ENCODE results near the gene GFI1.
"Not testable (repeated sequence)": the region's sequence is repeated elsewhere in the genome, so short reads cannot be mapped to it uniquely, and the experiment has no call there.

GFI1 gene

DNA sequence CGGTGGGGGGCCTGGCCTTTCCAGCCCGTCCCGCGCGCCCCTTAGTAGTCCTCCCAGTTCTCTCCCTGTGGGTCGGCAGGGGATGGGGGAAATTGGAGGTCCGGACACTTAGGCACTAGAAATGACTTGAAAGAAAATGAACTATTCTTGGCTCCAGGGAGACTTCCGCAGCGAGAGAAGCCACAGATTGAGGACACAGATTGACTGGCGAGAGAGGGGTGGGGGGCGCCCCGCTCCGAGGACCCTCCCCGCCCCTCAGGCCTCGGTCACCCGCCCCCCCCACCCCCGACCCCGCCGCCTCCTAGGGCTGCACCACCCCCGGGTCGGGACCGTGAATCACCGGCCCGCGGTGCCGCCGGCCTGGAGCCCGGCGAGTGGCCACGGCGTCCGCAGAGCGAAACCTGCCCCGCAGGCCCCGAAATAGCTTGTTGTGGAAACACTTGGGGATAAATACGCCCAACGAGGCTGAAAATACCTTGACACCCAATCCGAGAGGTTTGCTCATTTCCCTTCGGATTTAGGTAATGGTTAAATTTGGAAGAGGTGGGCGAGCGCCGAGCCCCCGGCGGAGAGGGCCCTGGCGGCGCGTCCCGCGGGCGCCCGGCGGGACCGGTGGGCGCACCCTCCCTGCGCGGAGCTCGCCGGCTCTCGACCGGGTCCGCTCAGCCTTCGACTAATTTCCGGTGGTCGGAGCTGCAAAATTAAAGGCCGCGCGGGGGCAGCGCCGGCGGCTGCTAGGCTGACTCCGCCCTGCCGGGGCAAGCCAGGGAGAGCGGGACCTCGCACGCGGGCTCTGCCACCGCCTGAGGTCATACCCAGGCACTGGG lies at the start of gene GFI1:
Gene GFI1 (minus strand): TSS at position 675 of the 827 bp plus-strand sequence. CDS start 3,438 bp downstream, outside the sequence.
- DNase-seq, result no peak

DNA sequence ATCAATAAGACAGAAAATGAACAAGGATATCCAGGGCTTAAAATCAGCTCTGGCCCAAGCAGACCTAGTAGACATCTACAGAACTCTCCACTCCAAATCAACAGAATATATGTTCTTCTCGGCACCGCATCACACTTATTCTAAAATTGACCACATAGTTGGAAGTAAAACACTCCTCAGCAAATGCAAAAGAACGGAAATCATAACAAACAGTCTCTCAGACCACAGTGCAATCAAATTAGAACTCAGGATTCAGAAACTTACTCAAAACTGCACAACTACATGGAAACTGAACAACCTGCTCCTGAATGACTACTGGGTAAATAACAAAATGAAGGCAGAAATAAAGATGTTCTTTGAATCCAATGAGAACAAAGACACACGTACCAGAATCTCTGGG lies 45.6 kb upstream of the GFI1 start:
- DNase-seq, result not testable (repeated sequence)

DNA sequence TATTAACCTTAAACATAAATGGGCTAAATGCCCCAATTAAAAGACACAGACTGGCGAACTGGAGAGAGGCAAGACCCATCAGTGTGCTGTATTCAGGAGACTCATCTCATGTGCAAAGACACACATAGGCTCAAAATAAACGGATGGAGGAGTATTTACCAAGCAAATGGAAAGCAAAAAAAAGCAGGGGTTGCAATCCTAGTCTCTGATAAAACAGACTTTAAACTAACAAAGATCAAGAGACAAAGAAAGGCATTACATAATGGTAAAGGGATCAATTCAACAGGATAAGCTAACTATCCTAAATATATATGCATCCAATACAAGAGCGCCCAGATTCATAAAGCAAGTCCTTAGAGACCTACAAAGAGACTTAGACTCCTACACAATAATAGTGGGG lies 45.2 kb upstream of the GFI1 start:
- not testable (repeated sequence) for DNase-seq

DNA sequence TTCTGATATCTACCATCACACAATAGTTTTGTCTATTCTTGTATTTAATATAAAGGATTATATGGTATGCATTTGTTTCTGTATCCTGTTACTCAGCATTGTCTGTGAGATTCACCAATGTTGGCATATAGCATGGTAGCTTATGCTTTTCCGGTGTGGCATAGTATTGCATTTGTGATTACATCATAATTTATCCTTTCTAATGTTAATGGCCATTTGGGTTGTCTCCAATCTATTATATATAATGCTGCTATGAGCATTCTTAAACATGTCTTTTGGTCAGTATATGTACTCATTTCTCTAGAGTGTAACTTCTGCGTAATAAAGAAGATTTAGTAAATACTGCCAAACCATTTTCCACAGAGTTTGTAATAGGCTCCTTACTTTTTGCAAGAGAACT lies 40.9 kb upstream of the GFI1 start:
- DNase-seq, result no peak

DNA sequence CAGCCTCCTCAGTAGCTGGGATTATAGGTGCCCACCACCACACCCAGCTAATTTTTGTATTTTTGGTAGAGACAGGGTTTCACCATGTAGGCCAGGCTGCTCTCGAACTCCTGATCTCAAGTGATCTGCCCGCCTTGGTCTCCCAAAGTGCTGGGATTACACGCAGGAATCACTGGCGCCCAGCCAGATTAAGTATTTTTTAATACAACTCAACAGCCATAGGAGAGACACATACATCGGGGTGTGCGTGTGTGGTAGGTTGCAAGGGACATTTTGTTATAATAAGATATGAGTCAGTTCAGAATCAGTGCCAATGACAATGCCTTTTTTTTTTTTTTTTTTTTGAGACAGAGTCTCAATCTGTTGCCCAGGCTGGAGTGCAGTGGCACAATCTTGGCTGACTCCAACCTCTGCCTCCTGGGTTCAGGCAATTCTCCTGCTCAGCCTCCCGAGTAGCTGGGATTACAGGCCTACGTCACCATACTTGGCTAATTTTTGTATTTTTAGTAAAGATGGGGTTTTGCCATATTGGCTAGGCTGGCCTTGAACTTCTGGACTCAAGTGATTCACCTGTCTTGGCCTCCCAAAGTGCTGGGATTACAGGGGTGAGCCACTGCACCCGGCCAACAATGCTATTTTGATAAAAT lies 38.3 kb upstream of the GFI1 start:
- not testable (repeated sequence) for DNase-seq

DNA sequence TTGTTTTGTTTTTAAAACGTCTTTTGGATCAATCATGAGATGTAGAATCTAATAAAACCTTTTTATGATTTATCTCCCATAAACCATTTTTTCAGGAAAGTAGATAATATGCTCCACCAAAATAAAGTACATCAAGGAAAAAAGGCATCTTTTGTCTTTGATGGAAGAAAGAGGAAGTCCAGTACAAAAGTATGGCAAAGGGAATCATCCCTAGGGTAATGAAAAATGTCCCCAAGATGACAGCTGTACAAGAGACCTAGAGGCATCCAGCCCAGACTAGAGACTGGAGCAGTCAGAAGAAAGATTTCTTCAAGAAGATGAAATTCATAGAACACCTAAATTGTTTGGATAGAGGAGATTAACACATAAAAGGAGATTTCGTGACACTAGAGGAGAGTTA lies 32.3 kb upstream of the GFI1 start:
- DNase-seq, result no peak

DNA sequence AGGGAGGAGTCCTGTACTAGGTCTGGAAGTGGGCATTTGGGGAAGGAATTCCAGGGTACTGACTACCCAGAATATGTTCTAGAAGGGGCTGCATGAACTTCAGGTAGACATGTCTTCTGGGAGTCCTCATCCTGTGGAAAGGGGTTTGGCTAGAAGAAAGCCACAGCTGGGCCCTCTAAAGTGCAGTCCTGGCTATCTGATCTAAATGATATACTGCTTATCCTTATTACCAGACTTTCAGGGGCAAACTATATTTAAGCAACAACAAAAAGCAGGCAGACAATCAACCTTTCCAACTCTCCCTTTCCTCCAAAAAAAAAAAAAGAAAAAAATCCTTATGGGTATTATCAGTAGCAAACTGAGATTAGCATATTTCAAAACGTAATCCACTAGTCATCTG lies 29.8 kb upstream of the GFI1 start:
- DNase-seq, result no peak

DNA sequence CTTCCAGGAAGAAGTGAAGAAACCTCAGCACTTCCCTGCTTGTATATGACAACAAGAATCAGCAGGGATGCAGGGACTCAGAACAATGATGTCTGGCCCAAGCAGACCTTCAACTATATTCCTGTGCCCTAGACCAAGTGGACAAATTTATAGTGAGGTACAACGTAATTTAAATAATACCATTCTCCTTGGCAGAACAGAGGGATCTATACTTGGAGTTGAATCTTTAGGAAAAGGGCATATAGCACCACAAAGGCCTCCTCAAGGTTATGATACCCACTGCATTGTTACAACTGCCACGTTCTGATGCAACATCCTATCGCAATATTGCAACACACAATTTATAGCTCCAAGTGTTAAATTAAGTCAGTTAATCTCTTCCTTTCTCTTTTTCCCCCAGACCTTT lies 29.1 kb upstream of the GFI1 start:
- DNase-seq, result no peak

DNA sequence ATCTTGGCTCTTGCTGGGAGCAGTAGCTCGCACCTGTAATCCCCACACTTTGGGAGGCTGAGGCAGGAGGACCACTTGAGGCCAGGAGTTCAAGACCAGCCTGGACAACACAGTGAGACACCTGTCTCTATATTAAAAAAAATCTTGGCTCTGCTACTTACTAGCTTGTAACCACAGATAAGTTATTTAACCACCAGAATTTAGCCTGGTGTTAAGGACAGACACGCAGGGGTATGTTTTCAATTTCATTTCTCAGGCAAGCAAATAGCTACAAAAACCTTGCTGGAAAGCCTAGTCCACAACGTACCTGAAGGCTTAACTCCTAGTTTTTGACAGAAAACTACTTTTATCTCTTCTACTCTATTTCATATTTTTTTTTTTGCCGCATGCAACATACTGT lies 24.8 kb upstream of the GFI1 start:
- DNase-seq, result no peak

DNA sequence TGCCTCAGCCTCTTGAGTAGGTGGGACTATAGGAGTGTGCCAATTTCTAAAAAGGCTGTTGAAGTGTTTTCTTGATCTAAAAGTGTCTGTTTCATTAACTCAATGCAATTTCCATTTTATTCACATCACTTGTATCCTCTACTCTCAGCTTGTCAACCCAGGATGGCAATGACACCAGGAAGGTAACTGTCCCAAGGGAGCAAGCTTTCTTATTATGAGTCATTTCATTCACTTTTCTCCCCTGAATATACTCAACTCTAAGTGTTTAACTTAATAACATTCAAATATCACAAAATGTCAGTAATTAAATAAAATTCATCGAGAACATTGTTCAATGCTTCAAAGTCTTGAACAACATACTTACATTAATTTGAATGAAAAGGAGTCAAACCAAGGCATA lies 22.9 kb upstream of the GFI1 start:
- no peak for DNase-seq

DNA sequence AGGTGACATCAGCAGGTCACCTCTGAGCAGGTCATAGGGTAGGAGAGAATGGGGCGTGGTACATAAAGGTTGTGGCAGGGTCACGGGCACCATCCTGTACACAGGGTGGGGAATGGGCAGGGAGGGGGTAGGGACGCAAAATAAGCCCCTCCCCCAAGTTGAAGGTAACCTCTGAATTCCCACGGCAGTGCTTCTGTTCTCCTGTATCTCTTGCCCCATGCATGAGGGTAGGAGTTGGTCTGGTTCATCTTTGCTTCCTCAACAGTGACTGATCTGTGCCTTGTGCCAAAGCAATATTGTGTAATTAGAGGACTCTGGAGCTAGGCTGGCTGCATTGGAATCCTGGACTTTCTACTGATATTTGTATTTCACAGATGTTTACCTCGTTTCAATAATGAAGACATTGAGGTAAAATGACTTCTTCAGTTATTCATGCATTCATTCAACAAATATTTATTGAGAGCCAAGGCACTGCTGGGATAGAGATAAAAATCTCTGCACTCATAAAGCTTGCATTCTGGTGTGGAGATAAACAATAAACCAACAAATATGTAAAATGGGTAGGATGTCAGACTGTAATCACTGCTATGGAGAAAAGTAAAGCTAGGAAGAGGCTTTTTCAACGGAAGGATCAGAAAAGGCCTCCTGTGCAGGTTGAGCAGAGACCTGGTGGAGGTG lies 18.4 kb upstream of the GFI1 start:
- no peak for DNase-seq

DNA sequence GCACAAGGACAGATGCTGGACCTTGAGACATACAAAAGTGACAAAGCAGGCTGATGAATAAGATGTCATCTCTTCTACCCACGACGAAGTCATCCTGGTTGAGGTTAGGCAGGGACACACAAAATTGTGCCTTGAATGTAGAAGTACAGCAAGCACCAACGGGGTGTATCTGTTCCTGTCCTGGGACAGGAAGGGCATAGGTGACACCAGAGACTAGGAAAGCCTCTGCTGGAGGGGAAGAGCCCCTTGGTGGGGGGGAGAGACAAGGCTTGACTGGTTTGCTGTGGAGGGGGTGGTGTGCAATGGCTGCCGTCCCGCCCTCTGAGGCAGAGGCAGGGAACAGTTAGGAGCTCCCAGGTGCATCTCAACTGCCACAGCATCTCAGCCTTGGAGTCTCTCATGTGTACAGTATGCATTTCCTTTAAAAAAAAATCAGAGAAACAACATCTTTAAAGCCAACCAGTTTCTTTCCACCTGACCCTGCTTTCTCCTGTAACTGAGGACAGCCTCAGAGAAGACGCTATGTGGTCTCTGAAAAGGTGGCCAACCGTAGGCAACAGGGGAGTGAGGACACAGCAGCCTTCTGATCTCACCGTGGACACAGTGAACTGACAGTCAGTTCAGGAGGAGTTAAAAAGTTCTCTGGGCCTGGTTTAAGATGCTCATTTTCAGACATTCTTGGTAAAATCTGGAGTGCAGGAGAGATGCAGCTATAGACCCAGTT lies 17.7 kb upstream of the GFI1 start:
- DNase-seq, result no peak

DNA sequence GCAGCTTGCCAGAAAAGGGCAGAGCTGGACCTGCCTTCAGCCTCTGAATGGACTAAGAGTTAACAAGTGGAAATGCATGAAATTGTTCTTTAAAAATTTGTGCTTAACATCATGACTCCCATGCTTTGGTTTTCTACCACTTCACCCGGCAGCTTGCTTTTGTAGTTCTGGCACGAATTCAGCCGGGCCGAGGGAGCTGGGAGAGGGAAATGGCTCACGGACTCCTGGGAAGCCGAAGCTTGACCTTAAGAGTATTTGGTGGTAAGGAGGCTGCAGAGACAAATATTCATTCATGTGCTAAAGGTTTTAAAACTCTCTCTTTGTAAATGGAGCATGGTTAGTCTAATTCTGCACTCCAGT lies 17.2 kb upstream of the GFI1 start:
- peak in 1 of 2 experiments; percentile 6 for DNase-seq

DNA sequence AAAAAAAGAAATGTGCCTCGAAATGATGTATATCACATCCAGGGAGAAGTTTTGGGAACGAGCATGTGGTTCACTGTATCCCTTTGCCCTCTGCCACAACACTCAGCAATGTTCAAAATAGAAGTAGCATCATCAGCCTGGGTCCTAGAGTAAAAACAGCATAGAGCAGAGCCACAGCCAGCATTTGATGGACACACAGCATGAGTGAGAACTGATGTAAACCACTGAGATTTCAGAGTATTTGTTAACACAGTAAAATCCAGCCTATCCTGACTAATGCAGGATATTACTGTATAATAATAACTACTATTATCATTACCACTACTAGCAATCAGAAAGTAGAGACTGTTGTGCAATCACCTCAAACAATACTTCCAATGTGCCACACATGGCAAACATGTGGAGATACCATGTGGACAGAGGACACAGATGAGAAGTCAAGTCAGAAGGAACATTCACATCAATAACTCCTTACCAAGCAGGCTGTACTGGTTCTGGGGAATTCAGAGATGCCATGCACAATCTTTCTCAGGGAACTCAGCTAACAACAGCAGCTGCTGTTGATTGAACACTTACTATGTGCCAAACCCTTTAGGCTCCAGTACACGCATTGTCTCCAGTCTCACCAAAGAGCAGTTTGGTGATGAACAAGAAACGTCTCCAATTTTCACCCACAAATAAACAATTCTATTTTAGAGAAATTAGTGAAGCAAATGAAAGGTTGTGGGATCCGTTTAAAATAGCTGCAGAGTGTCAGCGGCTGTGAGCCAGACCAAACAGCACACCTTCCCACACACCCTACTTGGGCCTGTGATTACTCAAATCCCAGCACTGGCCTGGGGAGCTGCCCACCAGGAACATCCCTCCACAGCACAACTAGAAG lies 16.6 kb upstream of the GFI1 start:
- DNase-seq, result peak in 1 of 2 experiments; percentile 14

DNA sequence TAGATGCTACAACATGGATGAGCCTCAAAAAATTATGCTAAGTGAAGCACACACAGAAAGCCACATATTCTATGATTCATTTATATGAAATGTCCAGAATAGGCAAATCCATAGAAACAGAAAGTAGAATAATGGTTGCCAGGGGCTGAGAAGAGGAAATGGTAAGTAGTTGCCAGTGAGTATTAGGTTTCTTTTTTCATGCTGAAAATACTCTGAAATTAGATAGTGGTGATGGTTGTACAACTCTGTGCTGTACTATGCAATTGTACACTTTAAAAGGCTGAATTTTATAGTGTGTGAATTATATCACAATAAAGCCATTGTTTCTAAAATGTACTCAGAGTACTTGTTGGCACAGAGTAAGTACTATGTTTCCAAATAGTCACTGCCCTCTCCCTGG lies 15.5 kb upstream of the GFI1 start:
- DNase-seq, result no peak

DNA sequence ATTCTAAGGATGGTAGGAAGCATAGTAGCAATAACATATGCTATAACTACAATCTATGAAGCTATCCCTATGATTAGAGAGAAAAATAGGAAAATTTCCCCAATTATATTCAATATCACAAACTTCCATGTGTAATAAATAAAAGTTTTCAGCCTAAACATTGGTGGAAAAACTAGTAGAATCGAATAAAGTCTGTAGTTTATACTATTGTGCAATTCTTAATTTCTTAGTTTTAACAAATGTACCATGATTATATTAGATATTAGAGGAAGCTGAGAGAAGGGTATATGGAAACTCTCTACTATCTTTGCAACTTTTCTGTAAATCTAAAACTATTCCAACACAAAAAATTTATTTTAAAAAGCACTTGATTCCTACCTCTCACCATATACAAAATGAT lies 13.8 kb upstream of the GFI1 start:
- DNase-seq, result no peak

DNA sequence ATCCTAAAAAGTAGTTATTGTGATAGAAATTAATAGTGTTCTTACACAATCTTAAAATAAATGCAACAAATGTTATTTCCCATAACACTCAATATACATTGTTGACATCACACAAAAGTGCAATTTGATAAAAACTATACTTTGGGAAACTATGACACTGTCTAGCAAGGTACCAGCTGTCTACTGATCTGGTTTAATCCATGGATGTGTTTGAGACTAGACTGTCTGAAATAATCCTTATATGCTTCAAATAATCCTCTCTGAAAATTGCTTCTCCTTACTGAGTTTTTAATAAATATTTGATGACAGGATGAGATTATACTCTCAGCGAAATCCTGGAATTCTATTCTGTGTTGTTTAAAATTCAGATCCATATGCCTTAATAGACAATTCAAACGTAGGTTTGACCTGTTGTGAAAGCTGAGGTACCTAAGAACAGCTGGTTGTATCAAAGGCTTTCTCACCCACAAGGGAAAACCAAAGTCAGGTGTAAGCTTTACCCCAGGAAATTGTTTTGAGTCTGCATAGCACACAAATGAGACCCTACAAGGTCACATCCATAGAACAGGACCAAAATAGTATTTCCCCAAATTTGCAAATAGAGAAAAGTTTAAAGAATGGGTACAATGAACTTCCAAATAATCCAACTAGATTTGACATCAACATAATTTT lies 8.8 kb upstream of the GFI1 start:
- DNase-seq, result no peak

DNA sequence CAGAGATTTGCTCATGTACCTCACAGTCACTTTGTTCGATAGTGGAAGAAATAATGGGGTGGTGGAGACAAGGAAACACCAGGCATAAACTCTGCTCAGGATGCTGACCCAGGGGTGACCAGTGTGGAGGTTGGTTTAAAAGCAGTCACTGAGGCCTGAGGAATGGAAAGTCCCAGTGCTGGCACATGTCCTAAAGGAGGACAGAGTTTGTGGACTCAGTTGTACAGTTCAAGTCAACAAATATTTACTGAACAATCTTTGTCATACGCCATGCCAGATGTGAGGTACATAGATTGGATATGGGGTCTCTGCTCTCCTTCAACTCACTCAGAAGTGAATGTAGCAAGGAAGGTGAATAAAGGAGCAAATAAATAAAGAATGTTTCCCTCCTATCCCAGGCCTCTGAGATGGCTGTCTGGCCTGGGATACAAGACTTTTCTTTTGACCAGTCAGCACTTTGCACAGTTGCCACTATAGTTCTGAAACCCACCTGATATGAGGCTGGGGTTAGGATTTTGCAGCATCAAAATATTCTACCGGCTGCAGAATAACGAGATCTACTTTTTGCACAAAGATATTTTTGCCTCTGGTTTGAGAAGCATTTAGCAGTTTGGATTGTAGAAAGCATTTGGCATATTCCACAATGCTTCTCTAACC lies 7.9 kb upstream of the GFI1 start:
- DNase-seq, result no peak

DNA sequence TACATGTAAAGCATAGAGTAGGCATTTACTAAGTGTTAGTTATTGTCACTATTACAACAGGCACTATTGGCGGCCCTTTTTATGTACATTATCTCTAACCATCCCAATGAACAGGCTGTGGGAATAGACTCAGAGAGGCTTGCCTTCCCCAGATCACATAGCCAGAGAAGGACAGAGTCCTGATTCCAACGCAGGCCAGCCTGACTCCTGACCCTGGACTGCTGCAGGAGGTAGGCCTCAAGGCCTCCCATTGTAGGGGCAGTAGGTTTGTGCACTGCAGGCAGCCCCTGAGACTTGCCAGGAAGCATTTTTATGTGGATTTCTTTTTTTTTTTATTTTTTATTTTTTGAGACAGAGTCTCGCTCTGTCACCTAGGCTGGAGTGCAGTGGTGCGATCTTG lies 6.4 kb upstream of the GFI1 start:
- DNase-seq, result no peak

DNA sequence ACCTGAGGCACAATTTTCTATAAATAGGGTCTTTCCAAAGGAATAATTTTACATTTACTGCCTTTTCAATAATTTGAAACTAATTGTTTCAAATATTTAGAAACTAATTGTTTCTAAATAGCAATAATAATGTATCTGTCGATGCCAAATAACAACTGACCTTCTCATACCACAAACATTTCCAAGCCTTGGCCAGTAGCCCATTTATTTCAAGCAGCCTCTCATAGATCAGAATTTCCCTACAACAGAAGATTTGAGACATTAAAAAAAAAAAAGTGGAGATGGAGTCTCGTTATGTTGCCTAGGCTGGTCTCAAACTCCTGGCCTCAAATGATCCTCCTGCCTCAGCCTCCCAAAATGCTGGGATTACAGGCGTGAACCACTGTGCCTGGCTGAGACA lies 2.1 kb upstream of the GFI1 start:
- no peak for DNase-seq

DNA sequence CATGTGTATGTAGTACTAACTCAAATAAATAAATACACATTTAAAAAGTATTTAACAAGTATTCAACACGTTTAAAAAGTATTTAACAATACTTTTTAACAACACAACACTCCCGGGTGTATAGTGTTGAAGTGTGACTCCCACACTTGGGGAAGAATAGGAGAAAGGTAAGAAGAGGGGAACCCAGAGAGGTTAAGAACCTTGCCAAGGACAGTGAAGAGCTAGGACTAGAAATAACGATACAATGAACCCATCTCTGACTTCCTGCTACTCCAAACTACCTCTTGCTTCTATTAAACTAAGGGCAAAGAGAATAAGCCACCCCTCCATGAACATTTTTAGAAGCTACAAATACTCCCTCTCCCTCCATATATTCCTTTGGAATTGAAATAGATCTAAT lies 1.7 kb upstream of the GFI1 start:
- no peak for DNase-seq

All from NCI-H446 (cell line).